GM12891 (cell line): ENCODE data around the gene MSI2.

Experiments used
- PAX5 ChIP-seq: IDR thresholded peaks from 2 replicates; pipeline ENCODE4 v1.6.1; 2011; ENCODE audit warnings: low read length, moderate library complexity, mild to moderate bottlenecking; ENCODE audit not compliant: insufficient read depth, severe bottlenecking
- POLR2A ChIP-seq: IDR thresholded peaks from 2 replicates; pipeline ENCODE4 v1.6.1; 2011; ENCODE audit warnings: low read depth, low read length, control low read depth
- POLR2AphosphoS5 ChIP-seq: IDR thresholded peaks from 2 replicates; pipeline ENCODE4 v1.6.1; 2011; ENCODE audit warnings: low read depth, low read length, control low read depth
- POU2F2 ChIP-seq: IDR thresholded peaks from 2 replicates; pipeline ENCODE4 v1.6.1; 2011; ENCODE audit warnings: low read depth, mild to moderate bottlenecking, control low read depth, low read length, moderate library complexity
- SPI1 ChIP-seq: IDR thresholded peaks from 2 replicates; pipeline ENCODE4 v1.6.1; 2011; ENCODE audit warnings: low read depth, low read length, control low read depth
- TAF1 ChIP-seq: IDR thresholded peaks from 2 replicates; pipeline ENCODE4 v1.6.1; 2011; ENCODE audit warnings: low read depth, low read length, control low read depth

GRCh38 chr17:57410169-57410568 lies 153.8 kb downstream of the MSI2 start:
- TF ChIP-seq TAF1 (no peak), POLR2A (no peak), SPI1 (no peak), PAX5 (no peak), POU2F2 (no peak), POLR2AphosphoS5 (no peak)
